ENCODE results near the gene PGLYRP2.

The PGLYRP2 gene

DNA sequence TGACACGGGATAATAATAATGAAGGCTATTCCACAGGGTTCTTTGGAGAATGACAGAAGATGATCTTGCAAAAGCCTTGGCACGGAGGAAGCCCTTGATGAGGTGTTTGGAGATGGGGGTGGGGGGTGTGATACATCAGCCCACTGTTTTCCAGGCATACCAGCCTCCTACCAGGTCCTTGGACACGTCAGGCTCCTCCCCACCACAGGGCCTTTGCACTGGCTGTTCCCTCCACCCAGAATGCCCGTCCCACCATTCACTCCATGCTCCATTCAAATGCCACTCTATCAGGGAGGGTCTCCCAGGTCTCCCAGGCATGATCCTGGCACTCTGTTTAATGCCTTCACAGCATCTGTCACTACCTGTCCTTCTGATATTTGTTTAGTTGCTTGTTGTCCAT, 32.2 kb downstream of the PGLYRP2 start:
- H3K27ac ChIP-seq (ENCODE audit: extremely low read depth, low read depth, low read length), result no peak overlapping the region
- ChIA-PET CTCF (interaction anchor here (1.7 kb wide), 1 partner anchor 27 kb away, joined by 5 read pairs; no protein-coding TSS in a partner anchor), POLR2A (interaction anchor here (0.6 kb wide), 1 partner anchor 222 kb away, joined by 5 read pairs; no protein-coding TSS in a partner anchor)
- peaks cover 2% of the 10 kb centered on the region; the same call in 1 of the 2 replicates for H3K4me1 ChIP-seq (ENCODE audit: control insufficient read depth, insufficient read depth, low read length)
- no peak overlapping the region for H3K4me3 ChIP-seq (ENCODE audit: low read depth, low read length)
- peaks cover 0 to 8% of the 10 kb centered on the region in 2 experiments; a peak in 1 of 3 replicates for H3K36me3 ChIP-seq (ENCODE audit: control insufficient read depth in 2 of 2, insufficient read depth in 1 of 2, low read length in 2 of 2)
- no peaks in the 10 kb centered on the region for H3K9me3 ChIP-seq (ENCODE audit: control insufficient read depth, insufficient read depth, low read depth, low read length)
- TF ChIP-seq, protein P1, sequence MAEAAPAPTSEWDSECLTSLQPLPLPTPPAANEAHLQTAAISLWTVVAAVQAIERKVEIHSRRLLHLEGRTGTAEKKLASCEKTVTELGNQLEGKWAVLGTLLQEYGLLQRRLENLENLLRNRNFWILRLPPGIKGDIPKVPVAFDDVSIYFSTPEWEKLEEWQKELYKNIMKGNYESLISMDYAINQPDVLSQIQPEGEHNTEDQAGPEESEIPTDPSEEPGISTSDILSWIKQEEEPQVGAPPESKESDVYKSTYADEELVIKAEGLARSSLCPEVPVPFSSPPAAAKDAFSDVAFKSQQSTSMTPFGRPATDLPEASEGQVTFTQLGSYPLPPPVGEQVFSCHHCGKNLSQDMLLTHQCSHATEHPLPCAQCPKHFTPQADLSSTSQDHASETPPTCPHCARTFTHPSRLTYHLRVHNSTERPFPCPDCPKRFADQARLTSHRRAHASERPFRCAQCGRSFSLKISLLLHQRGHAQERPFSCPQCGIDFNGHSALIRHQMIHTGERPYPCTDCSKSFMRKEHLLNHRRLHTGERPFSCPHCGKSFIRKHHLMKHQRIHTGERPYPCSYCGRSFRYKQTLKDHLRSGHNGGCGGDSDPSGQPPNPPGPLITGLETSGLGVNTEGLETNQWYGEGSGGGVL (tag by site-specific recombination; IDR thresholded peaks at IDR 0.05), result no peak
- TF ChIP-seq ZNF341 (tag by site-specific recombination; IDR thresholded peaks at IDR 0.05; ENCODE audit: low read depth), result 0 out of 2 replicates have a peak, but pooled peaks have one; percentile 16
- TF ChIP-seq ZNF791 (tag by site-specific recombination; IDR thresholded peaks at IDR 0.05), result no peak
- no peak for TF ChIP-seq ZNF610 (tag by site-specific recombination; IDR thresholded peaks at IDR 0.05; ENCODE audit: borderline replicate concordance)
- TF ChIP-seq ZNF561 (tag by site-specific recombination; IDR thresholded peaks at IDR 0.05; ENCODE audit: borderline replicate concordance), result no peak
- no peak for TF ChIP-seq ZNF10 (tag by site-specific recombination; IDR thresholded peaks at IDR 0.05)
- no peak for TF ChIP-seq SALL2 (tag by site-specific recombination; IDR thresholded peaks at IDR 0.05; ENCODE audit: borderline replicate concordance)
- TF ChIP-seq, protein P2, sequence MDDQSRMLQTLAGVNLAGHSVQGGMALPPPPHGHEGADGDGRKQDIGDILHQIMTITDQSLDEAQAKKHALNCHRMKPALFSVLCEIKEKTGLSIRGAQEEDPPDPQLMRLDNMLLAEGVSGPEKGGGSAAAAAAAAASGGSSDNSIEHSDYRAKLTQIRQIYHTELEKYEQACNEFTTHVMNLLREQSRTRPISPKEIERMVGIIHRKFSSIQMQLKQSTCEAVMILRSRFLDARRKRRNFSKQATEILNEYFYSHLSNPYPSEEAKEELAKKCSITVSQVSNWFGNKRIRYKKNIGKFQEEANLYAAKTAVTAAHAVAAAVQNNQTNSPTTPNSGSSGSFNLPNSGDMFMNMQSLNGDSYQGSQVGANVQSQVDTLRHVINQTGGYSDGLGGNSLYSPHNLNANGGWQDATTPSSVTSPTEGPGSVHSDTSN (CRISPR knock-in tag; IDR thresholded peaks at IDR 0.05), result no peak
- TF ChIP-seq ZNF292 (tag by site-specific recombination; IDR thresholded peaks at IDR 0.05; ENCODE audit: borderline replicate concordance, low read depth), result no peak
- TF ChIP-seq EGR2 (tag by site-specific recombination; IDR thresholded peaks at IDR 0.05; ENCODE audit: low read depth), result no peak
- no peak for TF ChIP-seq ZFHX2 (tag by site-specific recombination; conservative IDR thresholded peaks at IDR 0.05)
- TF ChIP-seq, protein P3, sequence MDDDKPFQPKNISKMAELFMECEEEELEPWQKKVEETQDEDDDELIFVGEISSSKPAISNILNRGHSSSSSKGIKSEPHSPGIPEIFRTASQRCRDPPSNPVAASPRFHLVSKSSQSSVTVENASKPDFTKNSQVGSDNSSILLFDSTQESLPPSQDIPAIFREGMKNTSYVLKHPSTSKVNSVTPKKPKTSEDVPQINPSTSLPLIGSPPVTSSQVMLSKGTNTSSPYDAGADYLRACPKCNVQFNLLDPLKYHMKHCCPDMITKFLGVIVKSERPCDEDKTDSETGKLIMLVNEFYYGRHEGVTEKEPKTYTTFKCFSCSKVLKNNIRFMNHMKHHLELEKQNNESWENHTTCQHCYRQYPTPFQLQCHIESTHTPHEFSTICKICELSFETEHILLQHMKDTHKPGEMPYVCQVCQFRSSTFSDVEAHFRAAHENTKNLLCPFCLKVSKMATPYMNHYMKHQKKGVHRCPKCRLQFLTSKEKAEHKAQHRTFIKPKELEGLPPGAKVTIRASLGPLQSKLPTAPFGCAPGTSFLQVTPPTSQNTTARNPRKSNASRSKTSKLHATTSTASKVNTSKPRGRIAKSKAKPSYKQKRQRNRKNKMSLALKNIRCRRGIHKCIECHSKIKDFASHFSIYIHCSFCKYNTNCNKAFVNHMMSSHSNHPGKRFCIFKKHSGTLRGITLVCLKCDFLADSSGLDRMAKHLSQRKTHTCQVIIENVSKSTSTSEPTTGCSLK (tag by site-specific recombination; IDR thresholded peaks at IDR 0.05), result no peak
- TF ChIP-seq, protein P4, sequence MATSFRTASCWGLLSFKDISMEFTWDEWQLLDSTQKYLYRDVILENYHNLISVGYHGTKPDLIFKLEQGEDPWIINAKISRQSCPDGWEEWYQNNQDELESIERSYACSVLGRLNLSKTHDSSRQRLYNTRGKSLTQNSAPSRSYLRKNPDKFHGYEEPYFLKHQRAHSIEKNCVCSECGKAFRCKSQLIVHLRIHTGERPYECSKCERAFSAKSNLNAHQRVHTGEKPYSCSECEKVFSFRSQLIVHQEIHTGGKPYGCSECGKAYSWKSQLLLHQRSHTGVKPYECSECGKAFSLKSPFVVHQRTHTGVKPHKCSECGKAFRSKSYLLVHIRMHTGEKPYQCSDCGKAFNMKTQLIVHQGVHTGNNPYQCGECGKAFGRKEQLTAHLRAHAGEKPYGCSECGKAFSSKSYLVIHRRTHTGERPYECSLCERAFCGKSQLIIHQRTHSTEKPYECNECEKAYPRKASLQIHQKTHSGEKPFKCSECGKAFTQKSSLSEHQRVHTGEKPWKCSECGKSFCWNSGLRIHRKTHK (tag by site-specific recombination; IDR thresholded peaks at IDR 0.05), result no peak
- TF ChIP-seq, protein P5, sequence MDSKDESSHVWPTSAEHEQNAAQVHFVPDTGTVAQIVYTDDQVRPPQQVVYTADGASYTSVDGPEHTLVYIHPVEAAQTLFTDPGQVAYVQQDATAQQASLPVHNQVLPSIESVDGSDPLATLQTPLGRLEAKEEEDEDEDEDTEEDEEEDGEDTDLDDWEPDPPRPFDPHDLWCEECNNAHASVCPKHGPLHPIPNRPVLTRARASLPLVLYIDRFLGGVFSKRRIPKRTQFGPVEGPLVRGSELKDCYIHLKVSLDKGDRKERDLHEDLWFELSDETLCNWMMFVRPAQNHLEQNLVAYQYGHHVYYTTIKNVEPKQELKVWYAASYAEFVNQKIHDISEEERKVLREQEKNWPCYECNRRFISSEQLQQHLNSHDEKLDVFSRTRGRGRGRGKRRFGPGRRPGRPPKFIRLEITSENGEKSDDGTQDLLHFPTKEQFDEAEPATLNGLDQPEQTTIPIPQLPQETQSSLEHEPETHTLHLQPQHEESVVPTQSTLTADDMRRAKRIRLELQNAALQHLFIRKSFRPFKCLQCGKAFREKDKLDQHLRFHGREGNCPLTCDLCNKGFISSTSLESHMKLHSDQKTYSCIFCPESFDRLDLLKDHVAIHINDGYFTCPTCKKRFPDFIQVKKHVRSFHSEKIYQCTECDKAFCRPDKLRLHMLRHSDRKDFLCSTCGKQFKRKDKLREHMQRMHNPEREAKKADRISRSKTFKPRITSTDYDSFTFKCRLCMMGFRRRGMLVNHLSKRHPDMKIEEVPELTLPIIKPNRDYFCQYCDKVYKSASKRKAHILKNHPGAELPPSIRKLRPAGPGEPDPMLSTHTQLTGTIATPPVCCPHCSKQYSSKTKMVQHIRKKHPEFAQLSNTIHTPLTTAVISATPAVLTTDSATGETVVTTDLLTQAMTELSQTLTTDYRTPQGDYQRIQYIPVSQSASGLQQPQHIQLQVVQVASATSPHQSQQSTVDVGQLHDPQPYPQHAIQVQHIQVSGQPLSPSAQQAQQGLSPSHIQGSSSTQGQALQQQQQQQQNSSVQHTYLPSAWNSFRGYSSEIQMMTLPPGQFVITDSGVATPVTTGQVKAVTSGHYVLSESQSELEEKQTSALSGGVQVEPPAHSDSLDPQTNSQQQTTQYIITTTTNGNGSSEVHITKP (tag by site-specific recombination; IDR thresholded peaks at IDR 0.05), result no peak
- TF ChIP-seq, protein P6, sequence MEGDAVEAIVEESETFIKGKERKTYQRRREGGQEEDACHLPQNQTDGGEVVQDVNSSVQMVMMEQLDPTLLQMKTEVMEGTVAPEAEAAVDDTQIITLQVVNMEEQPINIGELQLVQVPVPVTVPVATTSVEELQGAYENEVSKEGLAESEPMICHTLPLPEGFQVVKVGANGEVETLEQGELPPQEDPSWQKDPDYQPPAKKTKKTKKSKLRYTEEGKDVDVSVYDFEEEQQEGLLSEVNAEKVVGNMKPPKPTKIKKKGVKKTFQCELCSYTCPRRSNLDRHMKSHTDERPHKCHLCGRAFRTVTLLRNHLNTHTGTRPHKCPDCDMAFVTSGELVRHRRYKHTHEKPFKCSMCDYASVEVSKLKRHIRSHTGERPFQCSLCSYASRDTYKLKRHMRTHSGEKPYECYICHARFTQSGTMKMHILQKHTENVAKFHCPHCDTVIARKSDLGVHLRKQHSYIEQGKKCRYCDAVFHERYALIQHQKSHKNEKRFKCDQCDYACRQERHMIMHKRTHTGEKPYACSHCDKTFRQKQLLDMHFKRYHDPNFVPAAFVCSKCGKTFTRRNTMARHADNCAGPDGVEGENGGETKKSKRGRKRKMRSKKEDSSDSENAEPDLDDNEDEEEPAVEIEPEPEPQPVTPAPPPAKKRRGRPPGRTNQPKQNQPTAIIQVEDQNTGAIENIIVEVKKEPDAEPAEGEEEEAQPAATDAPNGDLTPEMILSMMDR (tag by site-specific recombination; IDR thresholded peaks at IDR 0.05), result no peak
- peak; percentile 92 for TF ChIP-seq ZNF623 (tag by site-specific recombination; IDR thresholded peaks at IDR 0.05)
